Measurements from ENCODE around the gene GRB10. TPM values are rescaled to one million over a fixed set of nuclear protein-coding genes. Genes with fewer than 3 reads are reported as not detected.

The GRB10 gene
- total and polyA plus RNA-seq, 4 donors, result 10.7 to 53.1 (median 17.5) TPM

DNA sequence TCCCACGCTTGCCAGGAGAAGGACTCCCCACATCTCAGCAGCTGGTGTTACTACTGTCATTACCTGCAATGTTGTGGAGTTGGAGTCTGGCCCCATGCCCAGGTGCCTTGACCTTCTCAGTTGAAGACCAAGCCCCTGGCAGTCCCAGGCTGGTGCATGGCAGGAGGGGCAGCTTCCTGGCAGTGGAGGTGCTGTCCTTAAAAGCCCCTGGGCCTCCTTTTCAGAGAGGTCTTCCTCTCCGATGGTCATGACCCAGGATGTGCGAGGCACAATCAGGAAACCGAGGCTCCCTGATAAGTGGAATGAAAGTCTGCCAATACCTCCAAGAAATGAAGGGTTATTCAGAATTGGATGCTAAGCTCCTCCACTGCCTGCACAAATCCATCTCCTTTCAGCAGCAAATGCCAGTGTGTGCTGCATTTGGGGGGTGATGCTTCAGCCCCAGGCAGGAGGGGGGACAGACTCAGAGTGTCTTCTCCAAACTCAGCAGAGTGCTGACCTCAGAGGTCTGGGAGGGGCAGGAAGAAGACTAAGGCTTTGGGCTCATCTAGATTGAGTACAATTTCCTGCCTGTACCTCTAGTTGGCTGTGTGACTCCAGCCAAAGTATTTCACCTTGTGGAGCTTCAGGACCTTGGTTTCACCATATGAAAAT, 120.5 kb downstream of the GRB10 start:
- Histone ChIP-seq H3K4me1 (ENCODE audit: control insufficient read depth in 4 of 4, insufficient read depth in 4 of 4, low read length in 3 of 4) (peaks cover 20 to 67% (median 34%) of the 10 kb centered on the region in 4 donors), H3K36me3 (ENCODE audit: control insufficient read depth in 4 of 4, insufficient read depth in 3 of 4, low read depth in 1 of 4, low read length in 3 of 4) (peaks cover 0 to 15% (median 3%) of the 10 kb centered on the region in 4 donors), H3K9me3 (ENCODE audit: control insufficient read depth in 4 of 4, low read length in 3 of 4) (no peaks in the 10 kb centered on the region), H3K4me3 (ENCODE audit: low read depth in 1 of 3, low read length in 3 of 3) (no peak overlapping the region), H3K27me3 (ENCODE audit: control insufficient read depth in 4 of 4, insufficient read depth in 4 of 4, low read length in 3 of 4) (no peaks in the 10 kb centered on the region), H3K9ac (ENCODE audit: low read depth in 1 of 2, low read length in 2 of 2) (no peak overlapping the region), H3K27ac (ENCODE audit: low read depth in 1 of 2, low read length in 2 of 2) (no peak overlapping the region)
- TF ChIP-seq ZBTB33 (IDR thresholded peaks at IDR 0.05) (no peak), RXRA (IDR thresholded peaks at IDR 0.05) (no peak), SP1 (IDR thresholded peaks at IDR 0.05) (no peak), NR2F2 (IDR thresholded peaks at IDR 0.05) (no peak), ATF3 (IDR thresholded peaks at IDR 0.05) (no peak), FOXA1 (IDR thresholded peaks at IDR 0.05) (no peak), JUND (IDR thresholded peaks at IDR 0.05) (no peak), TAF1 (conservative IDR thresholded peaks at IDR 0.05) (no peak), EGR1 (IDR thresholded peaks at IDR 0.05; ENCODE audit: low read depth in 2 of 2) (no peak), FOXA2 (IDR thresholded peaks at IDR 0.05) (no peak), HNF4G (IDR thresholded peaks at IDR 0.05) (no peak), YY1 (IDR thresholded peaks at IDR 0.05) (no peak), RAD21 (IDR thresholded peaks at IDR 0.05) (no peak), GABPA (IDR thresholded peaks at IDR 0.05 in 1 of 2, conservative IDR thresholded peaks at IDR 0.05 in 1 of 2) (no peak), HNF4A (conservative IDR thresholded peaks at IDR 0.05) (no peak)
- TF ChIP-seq, protein P1, sequence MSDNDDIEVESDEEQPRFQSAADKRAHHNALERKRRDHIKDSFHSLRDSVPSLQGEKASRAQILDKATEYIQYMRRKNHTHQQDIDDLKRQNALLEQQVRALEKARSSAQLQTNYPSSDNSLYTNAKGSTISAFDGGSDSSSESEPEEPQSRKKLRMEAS (IDR thresholded peaks at IDR 0.05), result no peak
- TF ChIP-seq, protein P2, sequence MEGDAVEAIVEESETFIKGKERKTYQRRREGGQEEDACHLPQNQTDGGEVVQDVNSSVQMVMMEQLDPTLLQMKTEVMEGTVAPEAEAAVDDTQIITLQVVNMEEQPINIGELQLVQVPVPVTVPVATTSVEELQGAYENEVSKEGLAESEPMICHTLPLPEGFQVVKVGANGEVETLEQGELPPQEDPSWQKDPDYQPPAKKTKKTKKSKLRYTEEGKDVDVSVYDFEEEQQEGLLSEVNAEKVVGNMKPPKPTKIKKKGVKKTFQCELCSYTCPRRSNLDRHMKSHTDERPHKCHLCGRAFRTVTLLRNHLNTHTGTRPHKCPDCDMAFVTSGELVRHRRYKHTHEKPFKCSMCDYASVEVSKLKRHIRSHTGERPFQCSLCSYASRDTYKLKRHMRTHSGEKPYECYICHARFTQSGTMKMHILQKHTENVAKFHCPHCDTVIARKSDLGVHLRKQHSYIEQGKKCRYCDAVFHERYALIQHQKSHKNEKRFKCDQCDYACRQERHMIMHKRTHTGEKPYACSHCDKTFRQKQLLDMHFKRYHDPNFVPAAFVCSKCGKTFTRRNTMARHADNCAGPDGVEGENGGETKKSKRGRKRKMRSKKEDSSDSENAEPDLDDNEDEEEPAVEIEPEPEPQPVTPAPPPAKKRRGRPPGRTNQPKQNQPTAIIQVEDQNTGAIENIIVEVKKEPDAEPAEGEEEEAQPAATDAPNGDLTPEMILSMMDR (IDR thresholded peaks at IDR 0.05; ENCODE audit: low read depth, low read length, missing input control), result no peak
- TF ChIP-seq, protein P3, sequence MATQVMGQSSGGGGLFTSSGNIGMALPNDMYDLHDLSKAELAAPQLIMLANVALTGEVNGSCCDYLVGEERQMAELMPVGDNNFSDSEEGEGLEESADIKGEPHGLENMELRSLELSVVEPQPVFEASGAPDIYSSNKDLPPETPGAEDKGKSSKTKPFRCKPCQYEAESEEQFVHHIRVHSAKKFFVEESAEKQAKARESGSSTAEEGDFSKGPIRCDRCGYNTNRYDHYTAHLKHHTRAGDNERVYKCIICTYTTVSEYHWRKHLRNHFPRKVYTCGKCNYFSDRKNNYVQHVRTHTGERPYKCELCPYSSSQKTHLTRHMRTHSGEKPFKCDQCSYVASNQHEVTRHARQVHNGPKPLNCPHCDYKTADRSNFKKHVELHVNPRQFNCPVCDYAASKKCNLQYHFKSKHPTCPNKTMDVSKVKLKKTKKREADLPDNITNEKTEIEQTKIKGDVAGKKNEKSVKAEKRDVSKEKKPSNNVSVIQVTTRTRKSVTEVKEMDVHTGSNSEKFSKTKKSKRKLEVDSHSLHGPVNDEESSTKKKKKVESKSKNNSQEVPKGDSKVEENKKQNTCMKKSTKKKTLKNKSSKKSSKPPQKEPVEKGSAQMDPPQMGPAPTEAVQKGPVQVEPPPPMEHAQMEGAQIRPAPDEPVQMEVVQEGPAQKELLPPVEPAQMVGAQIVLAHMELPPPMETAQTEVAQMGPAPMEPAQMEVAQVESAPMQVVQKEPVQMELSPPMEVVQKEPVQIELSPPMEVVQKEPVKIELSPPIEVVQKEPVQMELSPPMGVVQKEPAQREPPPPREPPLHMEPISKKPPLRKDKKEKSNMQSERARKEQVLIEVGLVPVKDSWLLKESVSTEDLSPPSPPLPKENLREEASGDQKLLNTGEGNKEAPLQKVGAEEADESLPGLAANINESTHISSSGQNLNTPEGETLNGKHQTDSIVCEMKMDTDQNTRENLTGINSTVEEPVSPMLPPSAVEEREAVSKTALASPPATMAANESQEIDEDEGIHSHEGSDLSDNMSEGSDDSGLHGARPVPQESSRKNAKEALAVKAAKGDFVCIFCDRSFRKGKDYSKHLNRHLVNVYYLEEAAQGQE (IDR thresholded peaks at IDR 0.05), result no peak
- DNase-seq (ENCODE audit: low spot score), result no peak
- WGBS, result 65% methylated on average over 4 of the region's 4 CpGs
